T-helper 2 cell treated with Interferon-gamma antibody and Interleukin-4, amounts not matched to agents 5 μg/mL and 100 μg/mL, for 36 hours (primary cell): ENCODE data around the gene DTNA.

Experiments used
- DNase-seq: peaks from one replicate; pipeline ENCODE4 v3.0.0; 2021; ENCODE audit warnings: low spot score
- H3K27ac Mint-ChIP-seq: one replicate; pipeline ENCODE4 v1.8.0; 2021; ENCODE audit warnings: mild to moderate bottlenecking, mixed read lengths
- H3K27me3 Mint-ChIP-seq: one replicate; pipeline ENCODE4 v1.8.0; 2021; ENCODE audit warnings: low read depth, mixed read lengths
- H3K36me3 Mint-ChIP-seq: one replicate; pipeline ENCODE4 v1.8.0; 2021; ENCODE audit warnings: low read depth, mixed read lengths
- H3K4me1 Mint-ChIP-seq: one replicate; pipeline ENCODE4 v1.8.0; 2021; ENCODE audit warnings: low read depth, mixed read lengths
- H3K4me3 Mint-ChIP-seq: one replicate; pipeline ENCODE4 v1.8.0; 2022; ENCODE audit warnings: mild to moderate bottlenecking, moderate library complexity, mixed read lengths
- H3K9me3 Mint-ChIP-seq: one replicate; pipeline ENCODE4 v1.8.0; 2021; ENCODE audit warnings: mixed read lengths

The DTNA gene

GRCh38 chr18:34932792-34933466, 222.8 kb downstream of the DTNA start:
- no peak overlapping the region for H3K4me3 Mint-ChIP-seq
- H3K36me3 Mint-ChIP-seq: no peaks in the 10 kb centered on the region

GRCh38 chr18:34933909-34934661, 224.0 kb downstream of the DTNA start:
- Mint-ChIP-seq H3K27me3 (no peaks in the 10 kb centered on the region), H3K4me1 (no peaks in the 10 kb centered on the region), H3K4me3 (no peak overlapping the region), H3K9me3 (no peaks in the 10 kb centered on the region), H3K36me3 (no peaks in the 10 kb centered on the region), H3K27ac (no peak overlapping the region)
- DNase-seq: no peak

More at GRCh38 chr18:34932792-34933466, 222.8 kb downstream of the DTNA start:
- H3K4me1 Mint-ChIP-seq: no peaks in the 10 kb centered on the region
- H3K27ac Mint-ChIP-seq: no peak overlapping the region
- no peak for DNase-seq
- no peaks in the 10 kb centered on the region for H3K27me3 Mint-ChIP-seq
- H3K9me3 Mint-ChIP-seq: no peaks in the 10 kb centered on the region

GRCh38 chr18:34936772-34937171, 226.7 kb downstream of the DTNA start:
- DNase-seq: no peak
- Mint-ChIP-seq H3K27ac (no peak overlapping the region), H3K9me3 (no peaks in the 10 kb centered on the region), H3K36me3 (no peaks in the 10 kb centered on the region), H3K27me3 (peaks cover 3% of the 10 kb centered on the region), H3K4me1 (no peaks in the 10 kb centered on the region), H3K4me3 (no peak overlapping the region)

- DNase-seq: no peak
- Mint-ChIP-seq H3K4me1 (no peaks in the 10 kb centered on the region), H3K4me3 (no peak overlapping the region), H3K36me3 (no peaks in the 10 kb centered on the region), H3K9me3 (no peaks in the 10 kb centered on the region), H3K27ac (no peak overlapping the region), H3K27me3 (peaks cover 9% of the 10 kb centered on the region)
These were observed 228.0 kb downstream of the DTNA start for GRCh38 chr18:34938090-34938489.
